Naive thymus-derived CD8-positive, alpha-beta T cell (primary cell): ENCODE measurements around the gene FAM83G. TPM values are rescaled to one million over a fixed set of nuclear protein-coding genes. Genes with fewer than 3 reads are reported as not detected.
A peak's percentile ranks its signal among the peaks of the same experiment; 100 is the strongest.
"Not testable (repeated sequence)": the region's sequence is repeated elsewhere in the genome, so short reads cannot be mapped to it uniquely, and the experiment has no call there.

ENCODE experiments used
- ATAC-seq, 2 donors: fragments of 150-1000 bp; cut with Tn5 transposase in 1 of 2; sonication (Bioruptor Pico), chemical (Tn5 transposase) in 1 of 2; 1 replicate in 1 of 2; 2 replicates in 1 of 2; pipeline ENCODE4 v1.10.0; 2021; ENCODE audit warnings: mild to moderate bottlenecking in 2 of 2, moderate library complexity in 2 of 2
- POLR2A ChIA-PET: fragments of 350-600 bp; sonication (Branson Sonifier 250); formaldehyde crosslinking; loops from one replicate; lab custom pipeline; 2021; ENCODE audit warnings: antibody characterized with exemption; lab: Charles Lee
- DNase-seq, 10 donors: peaks; one replicate each; pipeline versions ENCODE4 v3.0.0 to v3.0.0-alpha.2; 2020 to 2022
- H3K27ac Mint-ChIP-seq, 10 donors: one replicate each; pipeline ENCODE4 v1.8.0; 2020 to 2022; ENCODE audit warnings: mild to moderate bottlenecking in 10 of 10, mixed read lengths in 10 of 10, moderate library complexity in 4 of 10, inconsistent platforms in 1 of 10
- H3K27me3 Mint-ChIP-seq, 5 donors: one replicate each; pipeline ENCODE4 v1.8.0; 2021 to 2022; ENCODE audit warnings: mixed read lengths in 5 of 5
- H3K36me3 Mint-ChIP-seq, 3 donors: one replicate each; pipeline ENCODE4 v1.8.0; 2020 to 2022; ENCODE audit warnings: mixed read lengths in 3 of 3, mild to moderate bottlenecking in 2 of 3, inconsistent platforms in 1 of 3
- H3K4me1 Mint-ChIP-seq, 4 donors: one replicate each; pipeline ENCODE4 v1.8.0; 2021 to 2022; ENCODE audit warnings: mixed read lengths in 4 of 4
- H3K4me3 Mint-ChIP-seq, 10 donors: one replicate each; pipeline ENCODE4 v1.8.0; 2020 to 2022; ENCODE audit warnings: mild to moderate bottlenecking in 10 of 10, mixed read lengths in 10 of 10, moderate library complexity in 6 of 10, inconsistent platforms in 1 of 10
- H3K9me3 Mint-ChIP-seq, 9 donors: one replicate each; pipeline ENCODE4 v1.8.0; 2020 to 2022; ENCODE audit warnings: mixed read lengths in 9 of 9, mild to moderate bottlenecking in 3 of 9, inconsistent platforms in 1 of 9, moderate library complexity in 1 of 9
- polyA plus RNA-seq, 3 donors: library from polyadenylated mRNA; unstranded; fragments of 300-500 nt; fragmentation: Illumina TruSeq; gene quantifications; one replicate each; pipeline ENCODE4 v1.2.3, GENCODE V29; 2021
- total RNA-seq, 8 experiments: library from RNA in 2 of 8; stranded (reverse) in 2 of 8; gene quantifications; one replicate each; pipeline ENCODE4 v1.2.3 and lab custom pipeline; 2021 to 2026

The FAM83G gene
- total and polyA plus RNA-seq, 5 experiments from 2014 or later, result 1.5 to 8.9 (median 3.5) TPM

- no peaks in the 10 kb centered on the region for H3K9me3 Mint-ChIP-seq
- peak; percentile 77 to 96 for ATAC-seq
- peak overlapping the region in 6 of 10 donors; percentile 20 to 57 (median 35) for H3K27ac Mint-ChIP-seq
- H3K4me1 Mint-ChIP-seq, result peaks cover 11 to 42% (median 21%) of the 10 kb centered on the region in 4 donors
- no peaks in the 10 kb centered on the region for H3K27me3 Mint-ChIP-seq
- no peaks in the 10 kb centered on the region for H3K36me3 Mint-ChIP-seq
- peak; percentile 31 to 82 (median 62) for DNase-seq
- POLR2A ChIA-PET, result interaction anchor here (1.2 to 1.5 kb wide), 4 partner anchors 11 to 102 kb away, joined by 3 read pairs; no protein-coding TSS in a partner anchor
- H3K4me3 Mint-ChIP-seq, result peak overlapping the region in 2 of 10 donors; percentile 11 to 15
These were observed 43.6 kb downstream of the FAM83G start for GRCh38 chr17:18960803-18961511.

GRCh38 chr17:18960241-18960665, 44.3 kb downstream of the FAM83G start:
- POLR2A ChIA-PET, result interaction anchor here (1.4 to 1.5 kb wide), 2 partner anchors 12 to 21 kb away, joined by 3 read pairs; no protein-coding TSS in a partner anchor
- Mint-ChIP-seq H3K4me3 (no peak overlapping the region), H3K27ac (peak overlapping the region in 4 of 10 donors; percentile 33 to 81 (median 46)), H3K4me1 (peaks cover 15 to 45% (median 27%) of the 10 kb centered on the region in 4 donors), H3K36me3 (no peaks in the 10 kb centered on the region), H3K9me3 (no peaks in the 10 kb centered on the region), H3K27me3 (no peaks in the 10 kb centered on the region)
- ATAC-seq, result no peak
- peak in 1 of 10 donors; percentile 34 for DNase-seq

GRCh38 chr17:18959845-18960240, 44.7 kb downstream of the FAM83G start:
- no peak for ATAC-seq
- no peak for DNase-seq
- POLR2A ChIA-PET, result no interaction called here
- Mint-ChIP-seq H3K4me3 (no peak overlapping the region), H3K36me3 (no peaks in the 10 kb centered on the region), H3K27me3 (no peaks in the 10 kb centered on the region), H3K4me1 (peaks cover 15 to 49% (median 30%) of the 10 kb centered on the region in 4 donors), H3K9me3 (no peaks in the 10 kb centered on the region), H3K27ac (peak overlapping the region in 3 of 10 donors; percentile 29 to 81 (median 56))

- Mint-ChIP-seq H3K4me1 (peaks cover 18 to 55% (median 36%) of the 10 kb centered on the region in 4 donors), H3K27ac (peak overlapping the region in 3 of 10 donors; percentile 11 to 74 (median 29)), H3K27me3 (no peaks in the 10 kb centered on the region), H3K9me3 (no peaks in the 10 kb centered on the region), H3K4me3 (no peak overlapping the region), H3K36me3 (no peaks in the 10 kb centered on the region)
- peak in 1 of 10 donors; percentile 38 for DNase-seq
- POLR2A ChIA-PET, result interaction anchor here (0.6 kb wide), 1 partner anchor 32 kb away, joined by 3 read pairs; no protein-coding TSS in a partner anchor
- no peak for ATAC-seq
These were observed 45.3 kb downstream of the FAM83G start for GRCh38 chr17:18959071-18959844.

GRCh38 chr17:18958611-18959010, 46.0 kb downstream of the FAM83G start:
- ATAC-seq (no peak), DNase-seq (peak in 1 of 10 donors; percentile 53)
- Mint-ChIP-seq H3K4me3 (no peak overlapping the region), H3K36me3 (no peaks in the 10 kb centered on the region), H3K27me3 (no peaks in the 10 kb centered on the region), H3K4me1 (peaks cover 22 to 62% (median 41%) of the 10 kb centered on the region in 4 donors), H3K27ac (peak overlapping the region in 5 of 10 donors; percentile 37 to 74 (median 47)), H3K9me3 (no peaks in the 10 kb centered on the region)
- POLR2A ChIA-PET, result interaction anchor here (0.6 kb wide), 1 partner anchor 32 kb away, joined by 3 read pairs; no protein-coding TSS in a partner anchor

GRCh38 chr17:18957831-18958230, 46.7 kb downstream of the FAM83G start:
- POLR2A ChIA-PET, result no interaction called here
- Mint-ChIP-seq H3K9me3 (no peaks in the 10 kb centered on the region), H3K4me1 (peaks cover 22 to 67% (median 45%) of the 10 kb centered on the region in 4 donors), H3K4me3 (peak overlapping the region in 3 of 10 donors; percentile 3 to 50 (median 31)), H3K27ac (peak overlapping the region in 4 of 10 donors; percentile 27 to 67 (median 39)), H3K27me3 (no peaks in the 10 kb centered on the region), H3K36me3 (no peaks in the 10 kb centered on the region)
- ATAC-seq (no peak), DNase-seq (peak in 1 of 10 donors; percentile 30)

- Mint-ChIP-seq H3K27ac (peak overlapping the region in 4 of 10 donors; percentile 15 to 73 (median 28)), H3K27me3 (no peaks in the 10 kb centered on the region), H3K9me3 (no peaks in the 10 kb centered on the region), H3K36me3 (no peaks in the 10 kb centered on the region), H3K4me3 (peak overlapping the region in 3 of 10 donors; percentile 22 to 58 (median 22)), H3K4me1 (peaks cover 20 to 68% (median 45%) of the 10 kb centered on the region in 4 donors)
- POLR2A ChIA-PET, result interaction anchor here (0.7 to 1.4 kb wide), 3 partner anchors 24 to 62 kb away, joined by 4 to 7 read pairs (median 6); no protein-coding TSS in a partner anchor
- ATAC-seq, result no peak
- no peak for DNase-seq
These were observed 48.0 kb downstream of the FAM83G start for GRCh38 chr17:18956581-18956980.

- not testable (repeated sequence) for DNase-seq, ATAC-seq, H3K27me3 Mint-ChIP-seq, H3K9me3 Mint-ChIP-seq, H3K36me3 Mint-ChIP-seq
- Mint-ChIP-seq H3K4me1 (peaks cover 20 to 69% (median 44%) of the 10 kb centered on the region in 4 donors), H3K4me3 (peak overlapping the region in 5 of 10 donors; percentile 62 to 85 (median 73)), H3K27ac (peak overlapping the region in 9 of 10 donors; percentile 51 to 96 (median 87))
- POLR2A ChIA-PET, result interaction anchor here (0.6 to 1.6 kb wide), 11 partner anchors 13 to 107 kb away, joined by 3 to 8 read pairs (median 4); partner anchors contain the start of gene PRPSAP2
These were observed 48.5 kb downstream of the FAM83G start for GRCh38 chr17:18956021-18956420.

- Mint-ChIP-seq H3K4me1 (peaks cover 15 to 67% (median 40%) of the 10 kb centered on the region in 4 donors), H3K4me3 (peak overlapping the region; percentile 60 to 85 (median 74)), H3K9me3 (no peaks in the 10 kb centered on the region), H3K27me3 (no peaks in the 10 kb centered on the region), H3K36me3 (no peaks in the 10 kb centered on the region), H3K27ac (peak overlapping the region; percentile 51 to 96 (median 88))
- DNase-seq (no peak), ATAC-seq (no peak)
- POLR2A ChIA-PET, result interaction anchor here (0.7 to 1.6 kb wide), 11 partner anchors 12 to 99 kb away, joined by 3 to 7 read pairs (median 4); partner anchors contain the start of gene PRPSAP2
These were observed 49.6 kb downstream of the FAM83G start for GRCh38 chr17:18955009-18955408.

GRCh38 chr17:18954321-18954720, 50.2 kb downstream of the FAM83G start:
- POLR2A ChIA-PET, result interaction anchor here (1.5 to 1.6 kb wide), 2 partner anchors 28 to 97 kb away, joined by 6 to 7 read pairs; partner anchors contain the start of gene PRPSAP2
- DNase-seq, result no peak
- Mint-ChIP-seq H3K27ac (peak overlapping the region in 9 of 10 donors; percentile 47 to 90 (median 79)), H3K36me3 (no peaks in the 10 kb centered on the region), H3K4me1 (peaks cover 14 to 65% (median 42%) of the 10 kb centered on the region in 4 donors), H3K4me3 (peak overlapping the region in 8 of 10 donors; percentile 14 to 79 (median 66)), H3K27me3 (no peaks in the 10 kb centered on the region), H3K9me3 (no peaks in the 10 kb centered on the region)
- ATAC-seq, result no peak

- no peaks in the 10 kb centered on the region for H3K9me3 Mint-ChIP-seq
- H3K4me1 Mint-ChIP-seq, result peaks cover 14 to 55% (median 41%) of the 10 kb centered on the region in 4 donors
- H3K27ac Mint-ChIP-seq, result peak overlapping the region in 2 of 10 donors; percentile 36 to 71
- ATAC-seq (no peak), DNase-seq (no peak)
- POLR2A ChIA-PET, result interaction anchor here (0.7 kb wide), 2 partner anchors 22 to 836 kb away, joined by 3 to 7 read pairs; no protein-coding TSS in a partner anchor
- H3K36me3 Mint-ChIP-seq, result no peaks in the 10 kb centered on the region
- no peaks in the 10 kb centered on the region for H3K27me3 Mint-ChIP-seq
- no peak overlapping the region for H3K4me3 Mint-ChIP-seq
These were observed 51.3 kb downstream of the FAM83G start for GRCh38 chr17:18953231-18953728.
